ENCODE results near the gene ADAMTS12. TPM values are rescaled to one million over a fixed set of nuclear protein-coding genes. Genes with fewer than 3 reads are reported as not detected.

Gene ADAMTS12
- total and polyA plus RNA-seq, 2 experiments from 2014 or later, result 9.1 to 17.1 TPM

DNA sequence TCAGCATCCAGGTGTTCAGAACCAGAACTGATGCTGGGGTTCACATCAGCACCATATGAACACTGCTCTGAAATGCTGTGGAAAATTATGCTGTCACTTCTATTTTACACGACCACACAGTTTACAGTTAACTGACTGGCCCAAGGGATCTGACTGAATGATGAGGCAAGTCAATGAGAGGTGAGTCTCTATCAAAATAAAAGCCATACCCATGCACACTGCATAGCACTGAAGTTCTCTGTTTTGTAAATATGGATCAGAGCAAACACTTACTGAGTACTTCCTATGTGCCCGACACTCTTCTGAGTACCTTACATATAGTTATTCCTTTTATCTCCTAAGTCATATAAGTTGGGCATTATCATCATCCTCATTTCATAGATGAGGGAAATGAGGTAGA lies 328.3 kb downstream of the ADAMTS12 start:
- no peaks in the 10 kb centered on the region for H3K36me3 ChIP-seq (ENCODE audit: insufficient read depth)
- H3K27me3 Mint-ChIP-seq (ENCODE audit: insufficient read depth, low read depth, poor library complexity), result no peaks in the 10 kb centered on the region
- no peak overlapping the region for H3K27ac ChIP-seq (ENCODE audit: low read depth)
- H3K4me1 Mint-ChIP-seq, result peaks cover 13% of the 10 kb centered on the region
- H3K4me1 ChIP-seq (ENCODE audit: insufficient read depth), result peaks cover 6% of the 10 kb centered on the region; the same call in 1 of the 2 replicates
- TF ChIP-seq, protein P1, sequence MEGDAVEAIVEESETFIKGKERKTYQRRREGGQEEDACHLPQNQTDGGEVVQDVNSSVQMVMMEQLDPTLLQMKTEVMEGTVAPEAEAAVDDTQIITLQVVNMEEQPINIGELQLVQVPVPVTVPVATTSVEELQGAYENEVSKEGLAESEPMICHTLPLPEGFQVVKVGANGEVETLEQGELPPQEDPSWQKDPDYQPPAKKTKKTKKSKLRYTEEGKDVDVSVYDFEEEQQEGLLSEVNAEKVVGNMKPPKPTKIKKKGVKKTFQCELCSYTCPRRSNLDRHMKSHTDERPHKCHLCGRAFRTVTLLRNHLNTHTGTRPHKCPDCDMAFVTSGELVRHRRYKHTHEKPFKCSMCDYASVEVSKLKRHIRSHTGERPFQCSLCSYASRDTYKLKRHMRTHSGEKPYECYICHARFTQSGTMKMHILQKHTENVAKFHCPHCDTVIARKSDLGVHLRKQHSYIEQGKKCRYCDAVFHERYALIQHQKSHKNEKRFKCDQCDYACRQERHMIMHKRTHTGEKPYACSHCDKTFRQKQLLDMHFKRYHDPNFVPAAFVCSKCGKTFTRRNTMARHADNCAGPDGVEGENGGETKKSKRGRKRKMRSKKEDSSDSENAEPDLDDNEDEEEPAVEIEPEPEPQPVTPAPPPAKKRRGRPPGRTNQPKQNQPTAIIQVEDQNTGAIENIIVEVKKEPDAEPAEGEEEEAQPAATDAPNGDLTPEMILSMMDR (conservative IDR thresholded peaks at IDR 0.05; ENCODE audit: low read depth in 2 of 2), result no peak
- TF ChIP-seq POLR2AphosphoS5 (IDR thresholded peaks at IDR 0.05; ENCODE audit: low read depth) (no peak), EZH2 (IDR thresholded peaks at IDR 0.05; ENCODE audit: low read depth, unreplicated experiment) (no peak)
- TF ChIP-seq, protein P2, sequence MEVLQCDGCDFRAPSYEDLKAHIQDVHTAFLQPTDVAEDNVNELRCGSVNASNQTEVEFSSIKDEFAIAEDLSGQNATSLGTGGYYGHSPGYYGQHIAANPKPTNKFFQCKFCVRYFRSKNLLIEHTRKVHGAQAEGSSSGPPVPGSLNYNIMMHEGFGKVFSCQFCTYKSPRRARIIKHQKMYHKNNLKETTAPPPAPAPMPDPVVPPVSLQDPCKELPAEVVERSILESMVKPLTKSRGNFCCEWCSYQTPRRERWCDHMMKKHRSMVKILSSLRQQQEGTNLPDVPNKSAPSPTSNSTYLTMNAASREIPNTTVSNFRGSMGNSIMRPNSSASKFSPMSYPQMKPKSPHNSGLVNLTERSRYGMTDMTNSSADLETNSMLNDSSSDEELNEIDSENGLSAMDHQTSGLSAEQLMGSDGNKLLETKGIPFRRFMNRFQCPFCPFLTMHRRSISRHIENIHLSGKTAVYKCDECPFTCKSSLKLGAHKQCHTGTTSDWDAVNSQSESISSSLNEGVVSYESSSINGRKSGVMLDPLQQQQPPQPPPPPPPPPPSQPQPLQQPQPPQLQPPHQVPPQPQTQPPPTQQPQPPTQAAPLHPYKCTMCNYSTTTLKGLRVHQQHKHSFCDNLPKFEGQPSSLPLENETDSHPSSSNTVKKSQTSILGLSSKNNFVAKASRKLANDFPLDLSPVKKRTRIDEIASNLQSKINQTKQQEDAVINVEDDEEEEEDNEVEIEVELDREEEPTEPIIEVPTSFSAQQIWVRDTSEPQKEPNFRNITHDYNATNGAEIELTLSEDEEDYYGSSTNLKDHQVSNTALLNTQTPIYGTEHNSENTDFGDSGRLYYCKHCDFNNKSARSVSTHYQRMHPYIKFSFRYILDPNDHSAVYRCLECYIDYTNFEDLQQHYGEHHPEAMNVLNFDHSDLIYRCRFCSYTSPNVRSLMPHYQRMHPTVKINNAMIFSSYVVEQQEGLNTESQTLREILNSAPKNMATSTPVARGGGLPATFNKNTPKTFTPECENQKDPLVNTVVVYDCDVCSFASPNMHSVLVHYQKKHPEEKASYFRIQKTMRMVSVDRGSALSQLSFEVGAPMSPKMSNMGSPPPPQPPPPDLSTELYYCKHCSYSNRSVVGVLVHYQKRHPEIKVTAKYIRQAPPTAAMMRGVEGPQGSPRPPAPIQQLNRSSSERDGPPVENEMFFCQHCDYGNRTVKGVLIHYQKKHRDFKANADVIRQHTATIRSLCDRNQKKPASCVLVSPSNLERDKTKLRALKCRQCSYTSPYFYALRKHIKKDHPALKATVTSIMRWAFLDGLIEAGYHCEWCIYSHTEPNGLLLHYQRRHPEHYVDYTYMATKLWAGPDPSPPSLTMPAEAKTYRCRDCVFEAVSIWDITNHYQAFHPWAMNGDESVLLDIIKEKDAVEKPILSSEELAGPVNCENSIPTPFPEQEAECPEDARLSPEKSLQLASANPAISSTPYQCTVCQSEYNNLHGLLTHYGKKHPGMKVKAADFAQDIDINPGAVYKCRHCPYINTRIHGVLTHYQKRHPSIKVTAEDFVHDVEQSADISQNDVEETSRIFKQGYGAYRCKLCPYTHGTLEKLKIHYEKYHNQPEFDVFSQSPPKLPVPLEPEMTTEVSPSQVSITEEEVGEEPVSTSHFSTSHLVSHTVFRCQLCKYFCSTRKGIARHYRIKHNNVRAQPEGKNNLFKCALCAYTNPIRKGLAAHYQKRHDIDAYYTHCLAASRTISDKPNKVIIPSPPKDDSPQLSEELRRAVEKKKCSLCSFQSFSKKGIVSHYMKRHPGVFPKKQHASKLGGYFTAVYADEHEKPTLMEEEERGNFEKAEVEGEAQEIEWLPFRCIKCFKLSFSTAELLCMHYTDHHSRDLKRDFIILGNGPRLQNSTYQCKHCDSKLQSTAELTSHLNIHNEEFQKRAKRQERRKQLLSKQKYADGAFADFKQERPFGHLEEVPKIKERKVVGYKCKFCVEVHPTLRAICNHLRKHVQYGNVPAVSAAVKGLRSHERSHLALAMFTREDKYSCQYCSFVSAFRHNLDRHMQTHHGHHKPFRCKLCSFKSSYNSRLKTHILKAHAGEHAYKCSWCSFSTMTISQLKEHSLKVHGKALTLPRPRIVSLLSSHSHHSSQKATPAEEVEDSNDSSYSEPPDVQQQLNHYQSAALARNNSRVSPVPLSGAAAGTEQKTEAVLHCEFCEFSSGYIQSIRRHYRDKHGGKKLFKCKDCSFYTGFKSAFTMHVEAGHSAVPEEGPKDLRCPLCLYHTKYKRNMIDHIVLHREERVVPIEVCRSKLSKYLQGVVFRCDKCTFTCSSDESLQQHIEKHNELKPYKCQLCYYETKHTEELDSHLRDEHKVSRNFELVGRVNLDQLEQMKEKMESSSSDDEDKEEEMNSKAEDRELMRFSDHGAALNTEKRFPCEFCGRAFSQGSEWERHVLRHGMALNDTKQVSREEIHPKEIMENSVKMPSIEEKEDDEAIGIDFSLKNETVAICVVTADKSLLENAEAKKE (CRISPR knock-in tag; IDR thresholded peaks at IDR 0.05), result no peak
- DNase-seq (ENCODE audit: low spot score) (no peak), ATAC-seq (no peak)
- no peak overlapping the region for H3K4me3 ChIP-seq
- no peaks in the 10 kb centered on the region for H3K27me3 ChIP-seq (ENCODE audit: insufficient read depth)
- H3K9me3 Mint-ChIP-seq, result peaks cover 5% of the 10 kb centered on the region
- no peaks in the 10 kb centered on the region for H4K20me1 ChIP-seq (replicated peaks; ENCODE audit: insufficient read depth)
- H2AFZ ChIP-seq, result no peak overlapping the region
- H3K79me2 ChIP-seq (replicated peaks; ENCODE audit: insufficient read depth), result no peaks in the 10 kb centered on the region
- H3K4me3 Mint-ChIP-seq, result no peak overlapping the region
- peaks cover 5% of the 10 kb centered on the region for H3K36me3 Mint-ChIP-seq (ENCODE audit: low read depth)
- no peaks in the 10 kb centered on the region for H3F3A ChIP-seq (replicated peaks; ENCODE audit: low read depth)
- H3K4me2 ChIP-seq, result 0 out of 2 replicates have a peak overlapping the region, but pooled peaks have one; percentile 8
- no peak overlapping the region; the same call in 1 of the 2 replicates for H3K27ac Mint-ChIP-seq
- peaks cover 6% of the 10 kb centered on the region; the same call in 1 of the 2 replicates for H3K9me2 ChIP-seq (ENCODE audit: insufficient read depth)

Measured in GM23338 (cell line).